ENCODE data around the gene PTTG1IP2.

The PTTG1IP2 gene

GRCh38 chr7:90469554-90469953 lies at the start of gene PTTG1IP2:
PTTG1IP2 (plus strand) TSS chr7:90469639; CDS start chr7:90469787, 148 bp downstream.
- Mint-ChIP-seq H3K4me3 (no peak within 1 kb of the TSS), H3K4me1 (peaks cover 6% of the 10 kb centered on the region)

DNA sequence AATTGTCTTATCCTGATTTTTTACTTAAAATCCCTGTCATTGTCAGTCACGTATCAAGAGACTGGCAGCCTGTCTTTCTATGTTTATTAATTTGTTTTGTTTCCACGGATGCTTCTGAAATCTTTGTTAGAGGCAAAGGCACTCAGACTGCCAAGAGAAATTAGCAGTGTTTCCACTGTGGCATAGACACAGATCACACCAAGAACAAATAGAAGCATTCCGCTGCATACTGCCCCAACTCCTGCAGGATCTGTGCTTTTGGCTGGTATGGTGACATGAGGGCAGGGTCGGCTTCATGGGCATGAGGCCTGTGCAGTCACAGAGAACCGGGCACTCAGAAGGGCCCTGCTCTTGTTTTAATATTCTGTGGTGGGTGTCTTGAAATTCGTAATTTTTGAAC lies 47.8 kb upstream of the PTTG1IP2 start:
- Mint-ChIP-seq H3K27me3 (ENCODE audit: low read depth) (no peaks in the 10 kb centered on the region), H3K4me3 (no peak overlapping the region), H3K4me1 (no peaks in the 10 kb centered on the region), H3K9me3 (no peaks in the 10 kb centered on the region), H3K27ac (no peak overlapping the region), H3K36me3 (ENCODE audit: low read depth) (no peaks in the 10 kb centered on the region)
- TF ChIP-seq, protein P1, sequence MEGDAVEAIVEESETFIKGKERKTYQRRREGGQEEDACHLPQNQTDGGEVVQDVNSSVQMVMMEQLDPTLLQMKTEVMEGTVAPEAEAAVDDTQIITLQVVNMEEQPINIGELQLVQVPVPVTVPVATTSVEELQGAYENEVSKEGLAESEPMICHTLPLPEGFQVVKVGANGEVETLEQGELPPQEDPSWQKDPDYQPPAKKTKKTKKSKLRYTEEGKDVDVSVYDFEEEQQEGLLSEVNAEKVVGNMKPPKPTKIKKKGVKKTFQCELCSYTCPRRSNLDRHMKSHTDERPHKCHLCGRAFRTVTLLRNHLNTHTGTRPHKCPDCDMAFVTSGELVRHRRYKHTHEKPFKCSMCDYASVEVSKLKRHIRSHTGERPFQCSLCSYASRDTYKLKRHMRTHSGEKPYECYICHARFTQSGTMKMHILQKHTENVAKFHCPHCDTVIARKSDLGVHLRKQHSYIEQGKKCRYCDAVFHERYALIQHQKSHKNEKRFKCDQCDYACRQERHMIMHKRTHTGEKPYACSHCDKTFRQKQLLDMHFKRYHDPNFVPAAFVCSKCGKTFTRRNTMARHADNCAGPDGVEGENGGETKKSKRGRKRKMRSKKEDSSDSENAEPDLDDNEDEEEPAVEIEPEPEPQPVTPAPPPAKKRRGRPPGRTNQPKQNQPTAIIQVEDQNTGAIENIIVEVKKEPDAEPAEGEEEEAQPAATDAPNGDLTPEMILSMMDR (IDR thresholded peaks at IDR 0.05; ENCODE audit: unreplicated experiment in 3 of 3): no peak

More at GRCh38 chr7:90469554-90469953, at the start of gene PTTG1IP2:
- peaks cover 8% of the 10 kb centered on the region for H3K36me3 Mint-ChIP-seq (ENCODE audit: low read depth)
- H3K27me3 Mint-ChIP-seq (ENCODE audit: low read depth): no peaks in the 10 kb centered on the region
- peaks cover 16% of the 10 kb centered on the region for H3K9me3 Mint-ChIP-seq
- TF ChIP-seq, protein P1 (IDR thresholded peaks at IDR 0.05; ENCODE audit: unreplicated experiment in 3 of 3): no peak
- peak within 1 kb of the TSS; percentile 71 to 78 (median 73) for H3K27ac Mint-ChIP-seq

DNA sequence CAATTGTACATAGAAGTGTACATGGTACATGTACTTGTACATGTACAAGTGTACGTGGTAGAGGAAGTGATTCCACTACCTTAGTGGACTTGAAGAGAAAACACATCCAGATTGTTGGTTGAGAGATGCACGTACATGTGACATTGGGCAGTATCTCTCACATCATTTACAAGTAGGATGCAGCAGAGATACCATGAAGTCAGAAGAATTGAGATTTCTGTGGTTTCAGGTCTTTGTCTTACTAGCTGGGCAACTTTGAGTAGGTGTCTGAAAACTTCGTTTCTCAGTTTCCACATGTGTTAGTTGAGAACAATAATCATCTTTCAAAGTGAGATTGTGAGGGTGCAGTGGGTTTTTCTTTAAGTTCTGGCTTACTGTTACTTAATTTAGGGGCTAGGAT lies 44.7 kb upstream of the PTTG1IP2 start:
- H3K4me3 Mint-ChIP-seq: no peak overlapping the region
- TF ChIP-seq, protein P1 (IDR thresholded peaks at IDR 0.05; ENCODE audit: unreplicated experiment in 3 of 3): no peak
- H3K9me3 Mint-ChIP-seq: no peaks in the 10 kb centered on the region
- no peaks in the 10 kb centered on the region for H3K36me3 Mint-ChIP-seq (ENCODE audit: low read depth)
- no peaks in the 10 kb centered on the region for H3K27me3 Mint-ChIP-seq (ENCODE audit: low read depth)
- H3K4me1 Mint-ChIP-seq: no peaks in the 10 kb centered on the region
- H3K27ac Mint-ChIP-seq: no peak overlapping the region

DNA sequence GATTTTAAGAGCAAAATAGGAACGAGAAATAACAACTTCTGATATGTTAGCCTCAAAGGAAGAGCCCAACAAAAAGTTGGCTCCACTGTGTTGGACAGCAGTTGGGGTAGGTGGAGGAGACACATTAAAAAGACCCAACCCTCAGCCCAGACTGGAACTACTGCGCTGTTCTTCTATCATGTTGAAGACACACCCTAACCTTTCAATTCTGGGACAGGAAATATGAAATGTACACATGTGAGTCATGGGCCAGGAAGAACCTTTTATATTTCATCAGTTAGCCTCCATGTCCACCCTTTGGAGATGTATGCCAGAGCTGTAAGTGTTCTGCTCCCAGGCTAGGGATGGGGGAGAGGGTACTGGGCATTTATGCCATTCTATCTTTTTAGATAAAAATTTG lies 44.1 kb upstream of the PTTG1IP2 start:
- Mint-ChIP-seq H3K9me3 (no peaks in the 10 kb centered on the region), H3K4me3 (no peak overlapping the region), H3K36me3 (ENCODE audit: low read depth) (no peaks in the 10 kb centered on the region), H3K27me3 (ENCODE audit: low read depth) (no peaks in the 10 kb centered on the region), H3K27ac (no peak overlapping the region), H3K4me1 (peaks cover 3% of the 10 kb centered on the region)
- TF ChIP-seq, protein P1 (IDR thresholded peaks at IDR 0.05; ENCODE audit: unreplicated experiment in 3 of 3): no peak

DNA sequence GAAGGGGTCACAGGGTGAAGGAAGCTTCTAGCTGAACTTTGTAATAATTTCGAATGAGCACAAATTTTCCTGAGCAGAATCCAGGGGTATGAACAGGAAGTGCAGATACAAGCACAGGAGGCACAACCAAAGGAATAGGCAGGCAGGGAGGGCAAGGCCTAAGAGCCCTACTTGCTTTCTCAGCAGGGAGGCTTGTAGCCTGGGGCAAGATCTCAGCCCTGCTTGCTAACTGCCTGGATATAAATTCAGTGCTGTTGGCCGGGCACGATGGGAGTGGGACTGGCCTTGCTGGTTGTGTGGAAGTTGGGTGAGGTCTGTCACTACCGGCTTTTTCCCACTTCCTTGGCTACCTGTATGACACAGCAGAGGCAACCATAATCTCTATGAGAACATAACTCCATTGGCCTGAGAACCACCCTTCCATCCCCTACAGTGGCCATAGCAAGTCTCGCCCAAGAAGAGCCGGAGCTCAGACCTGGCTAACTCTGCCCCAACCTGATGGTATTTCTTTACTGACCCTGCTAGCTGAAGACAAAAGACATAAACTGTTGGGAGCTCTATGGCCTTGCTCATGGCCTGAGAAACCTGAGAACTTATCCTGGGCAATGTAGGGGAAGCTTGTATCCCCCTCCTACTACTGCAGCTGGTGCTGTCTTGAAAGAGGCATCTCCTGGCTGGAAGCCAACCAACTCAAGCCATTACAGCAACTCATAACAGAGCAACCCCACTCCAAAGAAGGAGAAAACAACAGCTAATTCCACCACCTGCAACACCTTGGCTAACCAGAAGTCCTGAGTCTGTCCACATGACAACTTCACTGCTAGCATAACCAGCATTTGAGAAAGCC lies 38.6 kb upstream of the PTTG1IP2 start:
- Mint-ChIP-seq H3K4me1 (peaks cover 15% of the 10 kb centered on the region), H3K27ac (peak overlapping the region; percentile 25 to 79 (median 76)), H3K9me3 (peaks cover 25% of the 10 kb centered on the region), H3K36me3 (ENCODE audit: low read depth) (peaks cover 3% of the 10 kb centered on the region), H3K27me3 (ENCODE audit: low read depth) (no peaks in the 10 kb centered on the region), H3K4me3 (no peak overlapping the region)
- TF ChIP-seq, protein P1 (IDR thresholded peaks at IDR 0.05; ENCODE audit: unreplicated experiment in 3 of 3): no peak

GRCh38 chr7:90432752-90433151 lies 36.7 kb upstream of the PTTG1IP2 start:
- Mint-ChIP-seq H3K27me3 (ENCODE audit: low read depth) (no peaks in the 10 kb centered on the region), H3K4me1 (peaks cover 15% of the 10 kb centered on the region), H3K9me3 (peaks cover 39% of the 10 kb centered on the region), H3K36me3 (ENCODE audit: low read depth) (peaks cover 3% of the 10 kb centered on the region), H3K4me3 (no peak overlapping the region), H3K27ac (no peak overlapping the region)
- TF ChIP-seq, protein P1 (IDR thresholded peaks at IDR 0.05; ENCODE audit: unreplicated experiment in 3 of 3): no peak
